Lung (tissue), 12 donors: ENCODE measurements around the gene ACOT7. TPM values are rescaled to one million over a fixed set of nuclear protein-coding genes. Genes with fewer than 3 reads are reported as not detected.

Experiments used
- ATAC-seq: fragments of 200-7000 bp; cut with Tn5 transposase; one replicate; pipeline ENCODE4 v1.9.1; 2020; ENCODE audit warnings: moderate number of reproducible peaks; ENCODE audit not compliant: insufficient read depth, low FRiP score
- DNase-seq, 3 donors: peaks; one replicate each; pipeline ENCODE4 v3.0.0-alpha.2; 2013 to 2017
- H3K27ac ChIP-seq, 2 donors: one replicate each; pipeline ENCODE4 v1.5.1; 2013; ENCODE audit warnings: mild to moderate bottlenecking in 2 of 2, moderate library complexity in 2 of 2, control low read depth in 1 of 2, inconsistent platforms in 1 of 2, low read depth in 1 of 2, low read length in 1 of 2
- H3K27me3 ChIP-seq, 3 donors: one replicate each; pipeline ENCODE4 v1.5.1; 2013; ENCODE audit warnings: low read length in 2 of 3; ENCODE audit not compliant: control insufficient read depth in 3 of 3, insufficient read depth in 3 of 3
- H3K36me3 ChIP-seq, 4 donors: one replicate each; pipeline ENCODE4 v1.5.1; 2013; ENCODE audit warnings: low read length in 4 of 4, mild to moderate bottlenecking in 1 of 4, moderate library complexity in 1 of 4; ENCODE audit not compliant: control insufficient read depth in 4 of 4, insufficient read depth in 4 of 4
- H3K4me1 ChIP-seq, 5 donors: one replicate each; pipeline ENCODE4 v1.5.1; 2013; ENCODE audit warnings: low read length in 5 of 5, mild to moderate bottlenecking in 2 of 5, moderate library complexity in 1 of 5; ENCODE audit not compliant: control insufficient read depth in 5 of 5, insufficient read depth in 5 of 5
- H3K4me3 ChIP-seq: one replicate; pipeline ENCODE4 v1.5.1; 2013; ENCODE audit warnings: mild to moderate bottlenecking, control low read depth, moderate library complexity
- H3K9ac ChIP-seq, 2 donors: one replicate each; pipeline ENCODE4 v1.5.1; 2013; ENCODE audit warnings: low read length in 2 of 2, control low read depth in 1 of 2; ENCODE audit not compliant: insufficient read depth in 1 of 2
- H3K9me3 ChIP-seq, 4 donors: one replicate each; pipeline ENCODE4 v1.5.1; 2013; ENCODE audit warnings: low read length in 3 of 4, mild to moderate bottlenecking in 1 of 4, moderate library complexity in 1 of 4; ENCODE audit not compliant: control insufficient read depth in 4 of 4, insufficient read depth in 3 of 4
- CTCF ChIP-seq: IDR thresholded peaks from 2 replicates; pipeline ENCODE4 v1.5.1; 2012; ENCODE audit warnings: mild to moderate bottlenecking; ENCODE audit errors: control extremely low read depth, extremely low read depth
- WGBS, 2 donors: extraction: QIAGEN DNeasy Blood & Tissue Kit; methylation state at CpG; one replicate each; pipeline ENCODE4 v1.1.7; 2013; 5-methylcytosine and 5-hydroxymethylcytosine counted together
- polyA plus RNA-seq, 2 donors: library from polyadenylated mRNA; stranded (reverse); fragments of 200-250 nt; gene quantifications; one replicate each; pipeline ENCODE4 v1.2.1, GENCODE V29; 2013
- total RNA-seq, 2 donors: library from RNA; depleted of rRNA in 1 of 2; stranded (reverse); fragments of >200 nt in 1 of 2; gene quantifications; one replicate each; pipeline ENCODE4 v1.2.1, GENCODE V29; 2014 to 2021
- donor health status: control.
- donor health status: control.
- donor health status: Bipolar disorder and iron deficiency.
- donor health status: healthy.
- donor health status: DM: yes; HTN: yes; CAD: no.

The ACOT7 gene
- total and polyA plus RNA-seq, 4 donors: 8.8 to 37.4 (median 23.1) TPM

- ATAC-seq (no peak), DNase-seq (no peak)
- H3K9me3 ChIP-seq: peaks cover 0 to 2% (median 0%) of the 10 kb centered on the region in 4 donors
- H3K36me3 ChIP-seq: no peaks in the 10 kb centered on the region
- no peak for TF ChIP-seq CTCF
- no peak overlapping the region for H3K27ac ChIP-seq
- H3K4me1 ChIP-seq: peaks cover 0 to 16% (median 4%) of the 10 kb centered on the region in 5 donors
- WGBS, 2 donors: 12 to 18% methylated on average over 32 to 33 of the region's 33 CpGs
- H3K27me3 ChIP-seq: peaks cover 23 to 56% (median 47%) of the 10 kb centered on the region in 3 donors
- H3K4me3 ChIP-seq: no peak overlapping the region
- H3K9ac ChIP-seq: no peak overlapping the region
Measured at GRCh38 chr1:6241107-6241886, 152.3 kb downstream of the ACOT7 start.

- H3K27me3 ChIP-seq: peaks cover 16 to 51% (median 43%) of the 10 kb centered on the region in 3 donors
- H3K4me3 ChIP-seq: no peak overlapping the region
- H3K4me1 ChIP-seq: peaks cover 0 to 12% (median 4%) of the 10 kb centered on the region in 5 donors
- DNase-seq (no peak), ATAC-seq (no peak)
- TF ChIP-seq CTCF: no peak
- WGBS, 2 donors: 26 to 43% methylated on average over 17 of the region's 17 CpGs
- no peaks in the 10 kb centered on the region for H3K36me3 ChIP-seq
- H3K9me3 ChIP-seq: peaks cover 0 to 2% (median 0%) of the 10 kb centered on the region in 4 donors
- H3K9ac ChIP-seq: no peak overlapping the region
- no peak overlapping the region for H3K27ac ChIP-seq
Measured at GRCh38 chr1:6239950-6240768, 153.4 kb downstream of the ACOT7 start.

- no peak overlapping the region for H3K27ac ChIP-seq
- DNase-seq (no peak), ATAC-seq (no peak)
- peaks cover 13 to 46% (median 38%) of the 10 kb centered on the region in 3 donors for H3K27me3 ChIP-seq
- no peak overlapping the region for H3K4me3 ChIP-seq
- H3K36me3 ChIP-seq: no peaks in the 10 kb centered on the region
- peaks cover 0 to 2% (median 0%) of the 10 kb centered on the region in 4 donors for H3K9me3 ChIP-seq
- no peak overlapping the region for H3K9ac ChIP-seq
- 24 to 28% methylated on average over 7 of the region's 7 CpGs for WGBS, 2 donors
- peaks cover 2 to 21% (median 6%) of the 10 kb centered on the region in 5 donors for H3K4me1 ChIP-seq
- no peak for TF ChIP-seq CTCF
Measured at GRCh38 chr1:6239213-6239752, 154.3 kb downstream of the ACOT7 start.
